NCI-H1930 (cell line): ENCODE results near the gene CCDC183.
"Not testable (repeated sequence)": the region's sequence is repeated elsewhere in the genome, so short reads cannot be mapped to it uniquely, and the experiment has no call there.

Source experiments
- DNase-seq, 2 experiments: peaks; one replicate each; lab custom pipeline; 2025; lab: John Stamatoyannopoulos, UW

CCDC183 gene

DNA sequence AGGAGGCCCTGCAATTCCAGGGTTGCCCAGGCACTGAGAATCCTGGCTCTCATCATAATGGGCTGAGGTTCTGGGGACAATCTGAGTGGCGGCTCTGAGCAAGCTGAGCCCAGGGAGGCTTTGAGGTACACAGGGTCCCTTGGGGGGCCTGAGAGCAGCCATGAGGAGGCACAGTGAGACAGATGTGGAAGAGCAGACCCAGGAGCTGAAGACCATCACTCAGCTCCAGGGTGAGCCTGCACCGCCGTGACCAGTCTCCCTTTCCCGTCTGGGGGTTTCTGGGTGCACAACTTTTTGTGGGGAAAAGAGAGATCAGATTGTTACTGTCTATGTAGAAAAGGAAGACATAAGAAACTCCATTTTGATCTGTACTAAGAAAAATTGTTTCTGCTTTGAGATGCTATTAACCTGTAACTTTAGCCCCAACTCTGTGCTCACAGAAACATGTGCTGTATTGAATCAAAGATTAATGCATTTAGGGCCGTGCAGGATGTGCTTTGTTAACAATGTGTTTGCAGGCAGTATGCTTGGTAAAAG is at the start of gene CCDC183:
TSS of gene CCDC183 (plus strand) at position 101 of the 537 bp plus-strand sequence. CDS start at position 161, 60 bp downstream.
- no peak for DNase-seq

DNA sequence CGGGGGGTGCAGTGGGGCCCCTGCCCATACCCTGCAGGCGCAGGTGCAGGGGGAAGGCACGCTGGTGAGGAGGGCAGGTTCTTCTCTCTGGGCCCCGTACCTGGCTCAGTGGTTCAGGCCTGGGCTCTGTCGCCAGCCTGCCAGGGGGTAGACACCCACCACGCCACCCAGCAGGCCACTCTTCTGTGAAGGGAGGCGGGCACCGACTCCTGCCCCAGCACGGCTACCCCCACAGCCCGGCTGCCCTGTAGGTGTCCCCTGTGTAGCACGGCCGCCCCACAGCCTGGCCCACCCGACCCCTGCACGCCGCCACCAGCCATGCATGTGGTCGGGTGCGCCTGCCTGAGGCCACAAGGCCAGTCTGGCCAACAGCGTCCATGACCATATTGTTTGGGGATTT is 49.5 kb upstream of the CCDC183 start:
- no peak for DNase-seq

DNA sequence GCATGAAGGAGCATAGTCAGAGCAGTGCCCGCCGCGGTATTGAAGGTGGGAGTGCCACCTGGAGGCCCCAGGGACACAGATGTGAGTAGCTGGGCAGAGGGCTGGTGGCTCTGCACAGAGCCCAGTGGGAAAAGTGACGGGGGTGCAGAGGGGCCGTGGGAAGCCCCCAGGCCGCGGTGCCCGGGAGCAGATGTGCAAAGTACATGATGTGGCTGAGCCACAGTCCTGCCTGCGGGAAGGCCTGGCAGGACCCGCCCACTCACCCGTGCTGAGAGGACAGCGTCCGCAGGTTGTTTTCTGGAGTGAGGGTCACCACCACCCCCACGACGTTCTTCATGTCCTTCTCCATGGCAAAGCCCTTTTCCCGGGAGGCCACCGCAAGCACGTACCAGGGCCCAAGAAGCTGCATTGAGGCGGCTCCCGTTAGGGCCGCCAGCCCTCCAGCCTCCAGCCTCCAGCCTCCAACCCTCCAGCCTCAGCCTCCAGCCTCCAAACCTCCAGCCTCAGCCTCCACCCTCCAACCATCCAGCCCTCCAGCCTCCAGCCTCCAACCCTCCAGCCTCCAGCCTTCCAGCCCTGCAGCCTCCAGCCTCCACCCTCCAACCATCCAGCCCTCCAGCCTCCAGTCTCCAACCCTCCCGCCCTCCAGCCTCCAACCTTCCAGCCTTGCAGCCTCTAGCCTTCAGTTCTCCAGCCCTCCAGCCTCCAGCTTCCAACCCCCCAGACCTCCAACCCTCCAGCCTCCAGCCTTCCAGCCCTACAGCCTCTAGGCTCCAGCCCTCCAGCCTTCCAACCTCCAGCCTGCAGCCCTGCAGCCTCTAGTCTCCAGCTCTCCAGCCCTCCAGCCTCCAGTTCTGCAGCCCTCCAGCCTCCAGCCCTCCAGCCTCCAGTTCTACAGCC is 48.7 kb upstream of the CCDC183 start:
- DNase-seq = no peak

DNA sequence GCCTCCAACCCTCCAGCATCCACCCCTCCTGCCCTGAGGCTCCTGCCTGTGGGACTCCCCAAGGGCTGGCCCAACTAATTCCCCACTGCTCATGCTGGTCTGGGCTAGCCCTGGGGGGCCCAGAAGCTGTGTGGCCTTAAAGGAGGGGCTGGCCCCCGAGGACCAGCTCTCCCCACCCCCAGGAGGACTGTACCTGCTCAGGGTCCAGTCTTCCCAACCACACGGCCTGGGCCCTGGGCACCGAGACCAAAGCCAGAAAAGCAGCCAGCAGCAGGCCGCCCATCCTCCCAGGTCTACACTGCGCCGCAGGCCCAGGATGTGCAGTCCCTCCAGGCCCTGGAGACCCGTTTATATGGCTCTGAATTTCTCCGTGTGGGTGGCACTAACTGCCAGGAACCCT is 47.9 kb upstream of the CCDC183 start, which contains the start of gene LCN6:
TSS of gene LCN6 (minus strand) at position 325 of the 400 bp plus-strand sequence. CDS start at position 283, 42 bp downstream.
- no peak for DNase-seq

DNA sequence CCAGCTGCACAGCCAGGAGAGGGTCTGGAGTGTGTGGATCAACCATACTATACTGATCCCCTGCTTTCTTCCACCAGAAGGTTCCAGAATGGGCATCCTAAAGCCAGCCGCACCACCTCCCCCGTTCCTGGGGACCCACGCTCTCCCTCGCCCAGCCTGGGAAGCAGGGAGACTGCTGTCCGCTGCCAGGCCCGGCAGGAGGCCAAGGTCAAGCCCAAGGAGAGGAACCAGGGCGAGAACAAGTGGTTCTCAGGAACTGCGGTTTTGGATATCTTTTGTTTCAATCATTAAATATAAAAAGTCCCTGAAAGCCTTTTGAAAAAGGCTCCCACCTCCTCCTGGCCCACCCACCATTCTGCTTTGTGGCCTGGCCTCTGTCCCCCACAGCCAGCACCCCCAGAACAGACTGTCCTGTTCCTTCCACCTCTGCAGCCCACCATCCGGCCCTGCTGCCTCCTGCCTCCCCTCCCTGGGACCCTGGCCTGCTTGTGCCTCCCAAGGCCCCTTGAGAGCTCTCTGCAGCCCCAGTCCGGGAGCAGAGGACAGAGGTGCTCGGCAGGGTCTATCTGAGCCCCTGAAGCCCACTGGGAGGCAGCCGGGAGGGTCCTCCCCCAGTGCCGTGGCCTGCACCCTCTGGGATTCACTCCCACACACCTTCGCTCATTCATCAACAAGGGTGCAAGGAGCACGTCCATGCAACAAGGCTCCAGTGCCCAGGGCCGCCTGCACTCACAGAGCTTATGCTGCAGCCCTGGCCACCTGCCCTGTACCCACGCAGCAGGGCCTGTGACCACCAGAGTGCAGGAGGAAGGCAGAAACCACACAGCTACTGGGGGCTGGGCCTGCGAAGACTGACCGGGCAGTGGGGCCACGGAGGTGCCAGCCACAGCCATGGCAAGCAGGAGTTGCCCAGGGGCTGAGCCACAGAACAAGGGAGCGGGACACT is 47.2 kb upstream of the CCDC183 start:
- DNase-seq = no peak

DNA sequence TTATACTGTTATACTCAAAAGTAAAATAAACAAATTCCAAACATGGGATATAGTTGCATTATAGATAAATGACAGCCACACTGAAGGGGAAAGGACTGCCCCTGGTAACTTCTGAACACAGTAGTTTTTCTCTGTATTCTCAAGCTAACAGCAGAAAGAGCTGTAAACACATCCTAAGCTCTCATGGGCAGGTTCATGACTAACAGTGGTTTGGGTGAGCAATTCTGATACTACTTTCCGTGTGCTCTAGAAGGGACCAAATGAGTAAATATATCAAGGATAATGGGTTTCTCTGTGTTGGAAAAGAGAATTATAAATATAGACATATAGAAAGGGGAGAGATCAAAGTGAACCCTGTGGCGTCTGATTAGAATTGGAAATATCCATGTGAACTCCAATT is 45.6 kb upstream of the CCDC183 start:
- no peak for DNase-seq

DNA sequence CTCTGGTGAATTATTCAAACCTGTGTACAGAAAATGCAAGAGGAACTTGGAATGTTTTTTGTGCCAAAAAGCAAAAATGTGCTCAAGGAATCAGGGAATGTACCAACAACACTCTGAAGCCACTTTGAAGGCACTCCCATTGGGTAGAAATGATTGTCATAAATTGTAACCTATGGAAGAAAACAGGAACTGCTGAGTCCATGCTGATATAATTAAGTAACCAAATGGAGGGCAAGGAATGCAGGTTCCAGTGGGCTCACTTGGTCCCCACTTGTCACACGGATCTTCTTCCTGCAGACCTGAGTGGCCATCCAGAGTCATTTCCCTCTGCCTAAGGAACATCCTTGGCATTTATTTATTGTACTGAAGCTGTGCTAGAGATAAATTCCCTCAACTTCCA is 44.9 kb upstream of the CCDC183 start:
- no peak for DNase-seq

DNA sequence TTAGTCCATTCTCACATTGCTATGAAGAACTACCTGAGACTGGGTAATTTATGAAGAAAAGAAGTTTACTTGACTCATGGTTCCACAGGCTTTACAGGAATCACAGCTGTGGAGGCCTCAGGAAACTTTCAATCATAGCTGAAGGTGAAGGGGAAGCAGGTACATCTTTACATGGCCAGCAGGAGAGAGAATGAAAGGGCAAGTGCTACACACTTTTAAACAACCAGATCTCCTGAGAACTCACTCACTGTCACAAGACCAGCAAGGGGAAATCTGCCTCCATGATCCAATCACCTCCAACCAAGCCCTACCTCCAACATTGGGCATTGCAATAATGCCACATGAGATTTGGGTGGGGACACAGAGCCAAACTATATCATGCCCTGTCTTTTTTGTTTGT is 44.3 kb upstream of the CCDC183 start:
- DNase-seq = no peak

DNA sequence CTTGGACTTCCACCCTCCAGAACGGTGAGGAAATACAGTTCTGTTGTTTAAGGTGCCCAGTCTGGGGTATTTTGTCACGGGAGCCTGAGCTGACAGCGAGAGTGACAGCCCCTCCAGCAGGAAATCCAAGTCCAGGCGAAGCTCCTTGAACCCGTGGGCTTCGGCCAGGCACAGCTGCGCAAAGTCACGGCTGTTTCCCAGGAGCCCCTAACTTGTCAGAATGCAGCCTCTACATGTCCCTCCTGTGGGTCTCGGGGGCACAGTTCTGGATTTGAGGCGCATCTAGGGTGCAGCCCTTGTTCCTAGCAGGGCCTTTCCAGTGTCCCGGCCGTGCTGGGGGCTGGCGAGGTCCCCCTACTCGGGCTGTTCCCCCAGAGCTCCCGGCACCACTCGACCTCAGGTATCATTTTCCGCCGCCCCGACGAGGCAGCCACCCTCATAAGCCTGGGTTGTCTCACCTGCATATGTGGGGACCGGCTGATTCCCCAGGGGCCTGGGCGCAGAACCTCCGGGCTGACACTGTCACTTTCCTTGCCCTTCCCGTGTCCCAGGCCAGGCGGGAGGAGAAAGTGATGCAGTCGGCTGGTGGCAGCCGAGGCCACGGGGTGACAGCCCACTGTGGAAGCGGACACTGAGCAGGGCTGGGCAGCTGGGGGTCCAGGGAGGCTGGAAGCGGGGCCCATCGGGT is 42.6 kb upstream of the CCDC183 start:
- DNase-seq = no peak

DNA sequence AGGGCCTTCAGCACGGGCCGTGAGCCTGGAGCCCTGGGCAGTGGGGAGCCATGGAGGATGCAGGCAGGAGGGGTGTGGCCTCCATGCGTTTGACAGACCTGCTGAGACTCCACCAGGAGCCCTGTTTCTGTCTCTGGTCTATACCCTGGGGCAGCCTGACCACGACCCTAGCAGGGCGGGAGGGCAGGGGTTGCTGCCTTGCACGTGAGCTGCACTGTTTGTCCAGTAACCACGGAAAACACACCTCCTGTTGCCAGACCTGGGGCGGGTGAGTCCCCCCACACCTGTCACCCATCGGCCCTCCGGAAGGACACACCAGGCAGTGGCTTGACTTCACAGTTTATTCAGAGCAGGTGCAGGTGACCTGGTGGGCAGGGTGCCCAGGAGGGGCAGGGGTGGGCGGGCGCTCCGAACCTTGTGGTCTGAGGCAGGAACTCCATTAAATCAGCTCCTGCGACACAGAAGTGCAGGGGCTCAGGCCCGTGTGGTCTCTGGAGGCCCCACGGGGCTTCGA is 42.0 kb upstream of the CCDC183 start:
- DNase-seq = no peak

DNA sequence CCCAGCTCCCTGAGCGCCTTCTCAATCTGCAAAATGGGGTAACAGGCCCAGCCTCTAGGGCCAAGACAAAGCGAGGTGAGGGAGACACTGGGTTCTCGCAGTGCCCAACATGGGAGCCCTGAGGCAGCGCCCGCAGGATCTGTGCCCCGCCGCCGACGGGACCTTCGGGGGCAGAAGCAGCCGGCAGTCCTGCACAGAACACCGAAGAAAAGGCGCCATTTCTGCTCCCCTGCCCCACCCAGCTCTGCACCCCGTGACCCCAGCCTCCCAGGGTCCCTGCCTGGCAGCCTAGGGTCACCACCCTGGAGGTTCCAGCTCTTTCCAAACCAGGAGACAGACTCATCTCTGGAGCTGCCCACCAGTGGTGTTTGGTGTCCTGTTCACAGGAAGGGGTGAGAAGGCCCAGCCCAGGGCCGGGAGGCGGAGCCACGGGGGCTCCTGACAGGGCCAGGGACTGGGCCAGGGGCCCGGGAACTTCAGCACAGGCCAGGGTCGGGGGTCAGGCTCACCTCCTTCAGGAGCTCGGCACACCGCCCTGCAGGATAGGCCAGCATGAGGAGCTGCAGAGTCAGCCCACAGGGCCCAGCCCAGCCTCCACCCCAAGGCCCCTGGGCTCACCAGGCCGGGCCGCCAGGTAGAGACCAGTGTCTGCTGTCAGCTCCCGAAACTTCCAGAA is 41.4 kb upstream of the CCDC183 start:
- DNase-seq = no peak

DNA sequence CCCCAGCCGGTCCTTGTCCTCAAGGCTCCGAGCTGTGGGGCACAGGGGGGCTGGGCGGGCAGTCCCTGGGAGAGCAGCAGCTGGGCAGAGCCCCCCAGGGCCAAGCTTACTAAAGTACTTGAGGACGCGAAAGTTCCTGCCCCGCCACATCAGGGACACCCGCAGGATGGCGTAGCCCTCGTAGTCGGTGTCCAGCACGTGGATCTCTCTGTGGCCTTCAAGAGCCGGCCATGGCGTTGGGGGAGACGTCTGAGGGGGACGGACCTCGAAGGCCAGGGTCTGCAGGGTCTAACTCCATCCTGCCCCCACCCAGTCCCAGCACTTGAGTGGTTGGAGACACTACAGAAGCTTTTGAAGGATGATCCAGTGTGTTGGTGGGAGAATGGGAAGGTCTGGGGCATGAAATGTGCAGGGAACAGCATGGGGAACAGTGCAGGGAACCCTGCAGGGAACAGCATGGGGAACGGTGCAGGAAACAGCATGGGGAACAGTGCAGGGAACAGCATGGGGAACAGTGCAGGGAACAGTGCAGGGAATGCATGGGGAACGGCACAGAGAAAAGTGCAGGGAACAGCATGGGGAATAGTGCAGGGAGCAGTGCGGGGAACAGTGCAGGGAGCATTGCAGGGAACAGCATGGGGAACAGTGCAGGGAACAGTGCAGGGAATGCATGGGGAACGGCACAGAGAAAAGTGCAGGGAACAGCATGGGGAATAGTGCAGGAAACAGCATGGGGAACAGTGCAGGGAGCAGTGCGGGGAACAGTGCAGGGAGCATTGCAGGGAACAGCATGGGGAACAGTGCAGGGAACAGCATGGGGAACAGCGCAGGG is 40.6 kb upstream of the CCDC183 start:
- DNase-seq = not testable (repeated sequence)

DNA sequence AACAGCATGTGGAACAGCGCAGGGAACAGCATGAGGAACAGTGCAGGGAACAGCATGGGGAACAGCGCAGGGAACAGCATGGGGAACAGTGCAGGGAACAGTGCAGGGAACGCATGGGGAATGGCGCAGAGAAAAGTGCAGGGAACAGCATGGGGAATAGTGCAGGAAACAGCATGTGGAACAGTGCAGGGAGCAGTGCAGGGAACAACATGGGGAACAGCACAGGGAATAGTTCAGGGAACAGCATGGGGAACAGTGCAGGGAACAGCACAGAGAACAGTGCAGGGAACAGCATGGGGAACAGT is 40.1 kb upstream of the CCDC183 start:
- no peak for DNase-seq

DNA sequence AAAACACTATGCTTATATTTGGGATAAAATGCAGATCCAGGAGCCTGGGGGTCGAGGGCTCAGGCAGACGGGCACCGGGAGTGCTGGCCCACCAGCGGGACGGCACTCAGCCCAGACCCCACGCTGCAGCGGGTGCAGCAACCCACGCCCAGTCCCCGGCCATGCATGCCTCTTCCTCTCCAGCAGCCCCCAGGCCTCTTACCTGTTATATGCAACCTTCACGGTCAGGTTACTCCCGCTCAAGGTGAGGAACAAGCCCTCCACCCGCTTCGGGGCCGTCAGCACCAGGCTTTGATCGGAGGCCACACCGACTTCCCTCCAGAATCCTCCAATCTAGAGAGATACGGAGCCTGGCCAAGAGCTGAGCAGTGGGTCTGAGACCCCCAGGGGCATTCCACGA is 39.3 kb upstream of the CCDC183 start:
- no peak for DNase-seq

DNA sequence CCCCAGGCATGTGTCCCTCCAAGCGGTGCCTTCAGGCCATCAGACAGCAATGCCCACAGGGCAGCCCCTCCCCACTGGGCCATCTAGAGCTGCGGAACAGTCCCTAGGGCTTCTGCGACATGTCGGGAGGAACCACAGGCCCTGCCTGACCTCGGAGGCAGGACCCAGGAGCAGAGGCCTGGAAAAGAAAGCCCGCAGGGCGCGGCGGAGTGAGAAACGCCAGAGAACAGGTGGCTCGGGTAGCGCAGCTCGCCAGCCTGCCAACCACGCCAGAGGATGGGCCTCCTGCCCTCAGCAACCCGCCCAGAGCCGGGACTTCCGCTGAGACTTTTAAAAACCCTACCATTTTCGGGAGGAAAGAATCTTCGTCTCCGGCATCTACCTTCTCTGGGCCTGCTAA is 38.8 kb upstream of the CCDC183 start:
- DNase-seq = no peak

DNA sequence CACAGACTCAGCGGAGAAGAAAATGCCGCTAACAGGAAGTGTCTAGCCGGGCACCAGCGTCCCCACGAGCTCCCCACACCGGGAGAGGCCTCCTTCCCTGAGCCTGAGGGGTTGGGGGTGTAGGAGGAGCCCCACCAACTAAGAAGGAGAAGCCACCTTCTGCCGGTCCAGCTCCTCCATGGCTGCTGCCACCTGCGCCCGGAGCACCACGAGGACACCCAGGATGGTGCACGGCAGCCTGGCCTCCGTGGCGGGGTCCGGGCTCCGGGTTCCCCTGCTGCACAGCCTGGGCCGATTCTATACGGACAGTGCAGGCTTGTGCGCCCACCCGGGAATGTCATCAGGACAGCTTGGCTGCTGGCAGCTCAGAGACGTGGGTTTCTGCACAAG is 38.4 kb upstream of the CCDC183 start:
- DNase-seq = no peak

DNA sequence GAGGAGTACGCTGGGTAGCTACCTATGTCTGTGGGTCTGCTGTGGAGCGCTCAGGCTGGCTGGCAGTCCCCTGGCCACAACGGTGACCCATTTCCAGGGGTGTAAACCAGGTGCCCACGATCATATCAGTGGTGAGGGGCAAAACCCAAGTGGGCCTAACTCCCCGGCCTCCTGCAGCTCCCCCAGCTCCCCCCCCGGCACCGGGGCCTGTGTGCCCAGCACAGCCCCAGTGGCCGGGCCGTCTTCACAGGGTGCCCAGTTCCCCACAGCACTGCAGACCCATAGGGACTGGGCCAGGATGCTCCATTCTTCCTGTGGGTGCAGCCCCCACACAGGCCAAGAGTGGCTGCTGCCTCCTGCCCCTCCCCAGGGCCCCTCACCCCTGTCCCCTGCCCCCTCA is 37.1 kb upstream of the CCDC183 start:
- DNase-seq = no peak

DNA sequence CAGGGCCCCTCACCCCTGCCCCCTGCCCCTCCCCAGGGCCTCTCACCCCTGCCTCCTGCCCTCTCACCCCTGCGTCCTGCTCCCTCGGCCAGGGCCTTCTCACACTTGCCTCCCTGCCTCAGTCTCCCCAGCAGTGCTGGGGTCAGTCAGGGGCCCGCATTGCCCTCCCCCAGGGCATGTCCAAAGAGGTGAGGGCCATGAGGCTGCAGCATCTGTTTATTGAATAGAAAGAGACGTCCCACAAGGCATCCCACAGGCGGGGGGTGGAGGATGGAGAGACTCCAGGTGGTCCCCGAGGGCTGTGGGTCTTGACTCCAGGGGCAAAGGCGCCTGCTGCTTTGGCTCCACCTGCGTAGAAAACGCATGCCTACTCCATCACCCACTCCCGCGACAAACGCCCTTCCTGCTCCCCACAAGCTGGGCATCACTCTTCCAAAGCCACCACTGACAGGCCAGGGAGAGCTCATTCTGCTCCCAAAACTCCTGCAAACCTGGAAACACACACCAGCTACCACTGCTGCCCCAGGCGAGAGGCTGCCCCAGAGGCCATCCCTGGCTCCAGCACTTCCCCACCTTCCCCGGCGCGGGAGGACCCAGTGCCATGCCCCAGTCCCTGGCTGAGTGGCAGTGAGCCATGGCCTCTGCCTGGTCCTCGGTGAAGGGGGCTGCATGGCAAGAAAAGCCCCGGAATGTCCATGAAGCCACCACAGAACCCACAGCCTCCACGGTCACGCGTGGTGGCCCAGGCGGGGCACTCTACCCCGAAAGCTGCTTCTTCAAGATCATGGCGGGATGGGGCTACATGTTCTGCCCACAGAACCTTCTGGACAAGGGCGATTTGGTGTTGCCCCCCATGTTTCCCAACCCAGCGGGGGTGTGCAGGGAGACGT is 36.5 kb upstream of the CCDC183 start:
- no peak for DNase-seq

DNA sequence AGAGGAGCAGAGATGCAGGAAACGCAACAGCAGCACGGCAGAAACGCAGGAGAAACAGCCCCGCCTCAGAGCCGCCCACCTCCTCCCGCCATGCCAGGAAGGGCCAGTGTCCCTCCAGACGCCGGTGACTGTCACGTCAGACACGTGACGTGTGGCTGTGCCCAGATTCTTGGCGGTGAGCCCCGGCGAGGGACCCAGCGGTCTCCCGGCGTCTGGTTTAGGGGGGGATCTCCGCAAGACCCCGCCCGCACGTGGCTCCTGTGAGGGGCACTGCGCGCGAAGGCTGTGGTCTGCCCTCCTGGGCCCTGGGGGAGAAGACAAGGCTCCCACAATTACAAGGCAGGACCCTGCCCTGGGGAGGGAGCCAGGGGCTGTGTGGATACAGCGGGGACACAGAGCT is 35.7 kb upstream of the CCDC183 start:
- DNase-seq = no peak
